Mesodermal cell (in vitro differentiated cells): ENCODE results near the gene RDX.

Source experiments
- H3K27ac ChIP-seq: 2 replicates; pipeline ENCODE4 v1.7.0; 2013; ENCODE audit warnings: mild to moderate bottlenecking, low read depth, low read length, moderate library complexity; ENCODE audit not compliant: severe bottlenecking
- H3K36me3 ChIP-seq: 2 replicates; pipeline ENCODE4 v1.7.1; 2013; ENCODE audit warnings: mild to moderate bottlenecking, low read length, moderate library complexity; ENCODE audit not compliant: control insufficient read depth, insufficient read depth
- H3K4me1 ChIP-seq: one replicate; pipeline ENCODE4 v1.7.1; 2013; ENCODE audit warnings: mild to moderate bottlenecking, low read length; ENCODE audit not compliant: insufficient read depth, control insufficient read depth, poor library complexity, severe bottlenecking
- H3K4me3 ChIP-seq: 2 replicates; pipeline ENCODE4 v1.7.0; 2013; ENCODE audit warnings: low read length, control low read depth, mild to moderate bottlenecking; ENCODE audit not compliant: insufficient read depth, poor library complexity, severe bottlenecking; ENCODE audit errors: extremely low read depth
- H3K9me3 ChIP-seq: 2 replicates; pipeline ENCODE4 v1.7.1; 2013; ENCODE audit warnings: mild to moderate bottlenecking, low read length, moderate library complexity; ENCODE audit not compliant: control insufficient read depth
- WGBS, 2 experiments: methylation state at CpG; one replicate each; pipeline ENCODE4 v1.1.5; 2013; ENCODE audit warnings: missing lambda C conversion rate in 2 of 2; ENCODE audit not compliant: insufficient coverage in 2 of 2; 5-methylcytosine and 5-hydroxymethylcytosine counted together

The RDX gene

DNA sequence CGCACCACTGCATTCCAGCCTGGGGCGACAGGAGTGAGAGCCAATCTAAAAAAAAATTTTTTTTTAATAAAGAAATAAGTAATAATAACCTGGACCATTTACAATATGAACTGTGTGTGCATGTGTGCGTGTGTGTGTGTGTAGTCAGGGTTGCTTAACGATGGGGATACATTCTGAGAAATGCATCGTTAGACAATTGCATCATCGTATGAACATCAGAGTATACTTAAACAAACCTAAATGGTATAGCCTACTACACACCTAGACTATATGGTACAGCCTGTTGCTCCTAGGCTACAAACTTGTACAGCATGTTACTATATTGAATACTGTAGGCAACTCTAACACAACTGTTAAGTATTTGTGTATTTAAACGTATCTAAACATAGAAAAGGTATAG, 26.4 kb downstream of the RDX start:
- Histone ChIP-seq H3K4me1 (no peaks in the 10 kb centered on the region), H3K36me3 (peaks cover 62% of the 10 kb centered on the region), H3K9me3 (no peaks in the 10 kb centered on the region), H3K4me3 (no peak overlapping the region), H3K27ac (no peak overlapping the region)
- WGBS, 2 experiments: 100% methylated on average over 1 of the region's 7 CpGs; no CpG with 5 or more reads in 1 of the 2 experiments

- H3K27ac ChIP-seq: no peak overlapping the region
- 100% methylated on average over 1 of the region's 1 CpG for WGBS, 2 experiments
Observed at GRCh38 chr11:110268441-110268840, 28.0 kb downstream of the RDX start.

DNA sequence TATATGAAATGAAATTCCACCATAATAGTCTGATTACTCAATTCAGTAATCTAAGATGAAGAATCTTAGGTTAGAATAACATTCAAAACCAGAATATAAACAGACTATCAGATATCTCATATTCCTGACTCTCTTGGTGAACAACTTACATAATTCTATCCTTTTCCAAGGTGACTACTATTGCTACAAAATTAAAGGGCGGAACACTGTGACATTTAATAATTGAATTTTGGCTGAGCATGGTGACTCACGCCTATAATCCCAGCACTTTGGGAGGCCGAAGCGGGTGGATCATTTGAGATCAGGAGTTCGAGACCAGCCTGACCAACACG, 34.4 kb downstream of the RDX start:
- H3K36me3 ChIP-seq: peaks cover 56% of the 10 kb centered on the region
- 91 to 99% methylated on average over 5 of the region's 6 CpGs for WGBS, 2 experiments
- no peaks in the 10 kb centered on the region for H3K4me1 ChIP-seq
- H3K27ac ChIP-seq: no peak overlapping the region
- H3K4me3 ChIP-seq: no peak overlapping the region
- no peaks in the 10 kb centered on the region for H3K9me3 ChIP-seq

More at GRCh38 chr11:110268441-110268840, 28.0 kb downstream of the RDX start:
- Histone ChIP-seq H3K4me1 (no peaks in the 10 kb centered on the region), H3K4me3 (no peak overlapping the region), H3K9me3 (no peaks in the 10 kb centered on the region), H3K36me3 (peaks cover 63% of the 10 kb centered on the region)

DNA sequence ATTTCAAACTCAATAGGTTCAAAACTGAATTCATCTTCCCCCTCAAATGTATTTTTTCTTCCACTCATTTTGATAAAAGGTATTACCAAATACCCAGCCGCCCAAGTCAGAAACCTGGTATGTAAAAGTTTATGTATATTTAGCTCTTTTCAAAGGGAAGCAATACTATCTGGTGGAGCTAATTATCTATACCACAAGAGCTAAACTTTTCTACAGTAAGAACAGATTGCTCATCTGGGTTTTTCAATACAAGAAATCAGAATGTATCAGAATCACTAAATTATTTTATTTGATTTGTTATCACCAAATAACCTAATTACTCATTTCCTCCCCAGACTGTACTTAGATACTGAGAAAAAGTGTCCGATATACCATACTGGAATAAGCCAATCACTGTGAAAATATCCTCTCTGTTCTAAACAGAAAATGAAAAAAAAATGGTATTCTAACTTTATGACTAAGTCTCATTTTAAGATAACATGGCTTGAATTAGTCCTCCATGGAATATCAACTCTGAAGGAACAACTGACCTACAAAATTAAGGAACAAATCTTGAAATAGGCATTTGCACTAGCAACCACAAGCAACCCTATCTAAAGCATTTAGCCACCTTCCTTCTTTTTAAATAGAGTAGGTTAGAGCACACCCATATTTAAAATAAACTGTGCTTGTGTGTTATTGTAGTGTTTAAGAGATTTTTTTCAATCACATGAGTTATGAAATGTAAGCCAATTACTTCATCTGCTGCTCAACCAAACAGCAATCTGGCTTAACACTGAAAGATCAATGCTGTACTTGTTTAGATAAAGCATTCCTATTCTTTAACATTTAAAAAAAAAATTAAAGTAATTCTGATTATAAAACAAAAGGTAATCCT, 35.0 kb downstream of the RDX start:
- Histone ChIP-seq H3K36me3 (peaks cover 57% of the 10 kb centered on the region), H3K4me1 (no peaks in the 10 kb centered on the region), H3K9me3 (no peaks in the 10 kb centered on the region), H3K27ac (no peak overlapping the region), H3K4me3 (no peak overlapping the region)
- no CpG with 5 or more reads among the region's 2 CpGs for WGBS, 2 experiments

DNA sequence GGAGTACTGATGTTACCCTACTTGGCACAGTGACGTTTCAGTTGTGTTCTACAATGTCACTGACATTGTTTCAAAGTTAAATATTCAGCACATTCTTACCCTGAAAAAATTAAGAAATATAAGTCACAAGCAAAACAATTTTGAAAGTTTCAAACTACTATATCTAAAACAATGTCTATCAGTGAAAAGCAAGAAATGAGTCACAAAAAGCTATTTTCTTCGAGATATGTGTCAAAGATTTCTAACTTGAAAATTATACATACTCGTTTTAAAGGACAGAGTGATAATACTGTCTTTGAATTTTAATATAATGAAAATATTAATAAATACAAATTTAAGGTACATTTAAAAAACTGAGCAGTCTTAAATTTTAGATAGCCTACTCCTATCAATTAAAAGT, 42.9 kb downstream of the RDX start:
- Histone ChIP-seq H3K36me3 (peaks cover 47% of the 10 kb centered on the region), H3K9me3 (no peaks in the 10 kb centered on the region), H3K4me1 (no peaks in the 10 kb centered on the region), H3K27ac (no peak overlapping the region), H3K4me3 (no peak overlapping the region)
- 88 to 100% methylated on average over 1 of the region's 3 CpGs for WGBS, 2 experiments

DNA sequence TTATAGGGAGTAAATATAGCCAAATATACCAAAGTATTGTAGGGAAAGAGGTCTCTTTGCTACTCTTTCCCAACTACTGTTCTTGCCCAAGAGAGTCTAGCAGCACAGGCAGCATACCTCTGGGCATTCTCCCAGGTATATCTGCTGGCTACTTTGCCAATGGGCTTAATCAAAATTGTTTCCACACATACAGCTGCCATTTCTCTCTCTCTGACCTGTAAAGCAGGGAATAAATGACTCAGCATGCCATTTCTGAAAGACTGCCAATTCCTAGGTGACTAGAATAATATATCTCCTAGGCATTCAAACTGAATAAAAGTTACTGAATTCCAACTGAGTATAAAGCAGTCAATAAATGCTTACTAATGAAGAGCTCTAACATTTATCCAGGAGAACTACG, 44.6 kb downstream of the RDX start:
- 100% methylated on average over 1 of the region's 1 CpG for WGBS, 2 experiments
- no peaks in the 10 kb centered on the region for H3K4me1 ChIP-seq
- H3K36me3 ChIP-seq: peaks cover 55% of the 10 kb centered on the region
- no peak overlapping the region for H3K27ac ChIP-seq
- H3K4me3 ChIP-seq: no peak overlapping the region
- no peaks in the 10 kb centered on the region for H3K9me3 ChIP-seq

DNA sequence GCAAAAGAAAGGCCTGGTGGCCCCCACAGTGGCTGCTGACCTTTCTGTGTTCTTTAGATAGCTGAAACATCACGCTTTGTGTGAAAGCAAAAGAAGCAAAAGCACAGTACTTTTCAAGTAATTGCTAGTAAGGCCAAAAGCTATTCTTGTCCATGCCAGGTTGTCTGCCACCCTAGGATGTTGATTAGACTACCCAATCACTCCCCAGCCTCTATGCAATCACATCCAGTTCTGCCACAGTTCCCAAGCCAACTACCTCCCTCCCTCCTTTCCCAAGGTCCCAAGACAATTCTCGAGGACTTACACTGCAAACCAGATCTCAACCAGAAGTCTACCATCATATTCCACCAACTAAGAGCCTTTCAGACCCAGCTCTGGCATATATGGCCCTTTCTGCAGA, 46.2 kb downstream of the RDX start:
- Histone ChIP-seq H3K4me1 (no peaks in the 10 kb centered on the region), H3K27ac (no peak overlapping the region), H3K4me3 (no peak overlapping the region), H3K9me3 (no peaks in the 10 kb centered on the region), H3K36me3 (peaks cover 57% of the 10 kb centered on the region)
- WGBS, 2 experiments: 86% methylated on average over 2 of the region's 2 CpGs; no CpG with 5 or more reads in 1 of the 2 experiments

- Histone ChIP-seq H3K4me3 (no peak overlapping the region), H3K4me1 (no peaks in the 10 kb centered on the region)
- 93 to 100% methylated on average over 3 to 4 of the region's 5 CpGs for WGBS, 2 experiments
Observed at GRCh38 chr11:110249766-110250165, 46.6 kb downstream of the RDX start.

GRCh38 chr11:110249066-110249465, 47.3 kb downstream of the RDX start:
- H3K4me1 ChIP-seq: no peaks in the 10 kb centered on the region
- 100% methylated on average over 1 of the region's 1 CpG for WGBS, 2 experiments
- H3K4me3 ChIP-seq: no peak overlapping the region
- peaks cover 60% of the 10 kb centered on the region for H3K36me3 ChIP-seq
- H3K27ac ChIP-seq: no peak overlapping the region
- H3K9me3 ChIP-seq: no peaks in the 10 kb centered on the region

More at GRCh38 chr11:110249766-110250165, 46.6 kb downstream of the RDX start:
- no peak overlapping the region for H3K27ac ChIP-seq
- no peaks in the 10 kb centered on the region for H3K9me3 ChIP-seq
- peaks cover 61% of the 10 kb centered on the region for H3K36me3 ChIP-seq

DNA sequence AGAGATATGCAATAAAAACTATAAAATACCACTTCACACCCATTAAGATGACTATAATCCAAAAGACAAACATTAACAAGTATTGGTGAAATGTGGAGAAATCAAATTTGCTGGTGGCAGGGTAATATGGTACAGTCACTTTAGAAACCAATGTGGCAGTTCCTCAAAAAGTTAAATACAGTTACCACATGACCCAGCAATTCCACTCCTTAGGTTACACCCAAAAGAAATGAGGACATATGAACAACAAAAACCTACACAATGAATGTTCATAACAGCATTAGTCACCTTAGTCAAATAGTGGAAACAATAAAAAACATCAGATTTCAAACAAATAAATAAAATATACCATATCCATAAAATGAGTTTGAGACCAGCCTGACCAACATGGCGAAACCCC, 52.6 kb downstream of the RDX start:
- no peak overlapping the region for H3K4me3 ChIP-seq
- H3K36me3 ChIP-seq: peaks cover 54% of the 10 kb centered on the region
- H3K27ac ChIP-seq: no peak overlapping the region
- no peaks in the 10 kb centered on the region for H3K9me3 ChIP-seq
- no peaks in the 10 kb centered on the region for H3K4me1 ChIP-seq
- no CpG with 5 or more reads among the region's 1 CpG for WGBS, 2 experiments

- no peaks in the 10 kb centered on the region for H3K4me1 ChIP-seq
- no peak overlapping the region for H3K4me3 ChIP-seq
- no peak overlapping the region for H3K27ac ChIP-seq
- no peaks in the 10 kb centered on the region for H3K9me3 ChIP-seq
- H3K36me3 ChIP-seq: peaks cover 47% of the 10 kb centered on the region
Observed at GRCh38 chr11:110242746-110243145, 53.7 kb downstream of the RDX start.
